ENCODE results near the gene KDM4C.

KDM4C gene

DNA sequence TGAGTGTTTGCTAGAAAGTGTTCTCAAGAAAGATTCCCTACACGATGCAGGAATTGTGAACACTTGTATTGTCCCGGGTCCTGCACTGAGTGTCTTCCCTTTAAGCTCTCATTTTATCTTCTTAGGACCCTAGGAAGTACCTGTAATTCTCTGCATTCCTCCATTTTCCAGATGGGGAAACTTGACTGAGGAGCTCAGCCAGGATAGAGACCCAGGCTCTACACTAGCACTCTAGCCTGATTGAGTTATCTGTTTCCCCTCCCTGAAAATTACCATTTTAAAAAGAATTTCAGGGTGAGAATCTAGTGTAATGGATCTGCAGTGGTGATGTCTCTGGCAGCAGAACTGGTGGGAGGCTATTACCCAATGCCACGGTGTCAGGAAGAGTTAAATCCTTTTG lies 453.9 kb downstream of the KDM4C start:
- no peak for DNase-seq (ENCODE audit: low read depth in 3 of 3)

- DNase-seq (ENCODE audit: low read depth in 3 of 3): no peak
Measured at GRCh38 chr9:7212101-7212500, 454.3 kb downstream of the KDM4C start.

- no peak for DNase-seq (ENCODE audit: low read depth in 3 of 3)
Measured at GRCh38 chr9:7216004-7216841, 458.4 kb downstream of the KDM4C start.

DNA sequence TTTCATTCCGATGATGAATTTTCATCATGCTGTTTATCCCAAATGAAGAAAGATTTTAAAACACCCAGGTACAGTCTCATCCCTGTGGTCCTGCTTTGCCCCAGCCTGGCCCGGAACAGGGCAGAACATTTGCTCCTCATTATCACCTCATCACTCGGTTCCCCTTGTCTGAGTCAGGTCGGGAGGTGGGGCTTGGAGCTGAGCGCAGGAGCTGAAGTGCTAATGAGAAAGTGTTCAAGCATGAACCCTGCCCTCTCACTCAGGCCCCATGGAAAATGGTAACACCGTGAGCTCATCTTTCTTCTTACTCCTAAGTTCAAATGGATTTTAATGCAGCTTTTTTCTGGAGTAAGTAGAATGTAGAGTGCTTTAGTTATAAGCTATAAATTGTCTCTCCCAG lies 466.2 kb downstream of the KDM4C start:
- DNase-seq (ENCODE audit: low read depth in 3 of 3): no peak
